ENCODE results near the gene SORCS2.

SORCS2 gene

DNA sequence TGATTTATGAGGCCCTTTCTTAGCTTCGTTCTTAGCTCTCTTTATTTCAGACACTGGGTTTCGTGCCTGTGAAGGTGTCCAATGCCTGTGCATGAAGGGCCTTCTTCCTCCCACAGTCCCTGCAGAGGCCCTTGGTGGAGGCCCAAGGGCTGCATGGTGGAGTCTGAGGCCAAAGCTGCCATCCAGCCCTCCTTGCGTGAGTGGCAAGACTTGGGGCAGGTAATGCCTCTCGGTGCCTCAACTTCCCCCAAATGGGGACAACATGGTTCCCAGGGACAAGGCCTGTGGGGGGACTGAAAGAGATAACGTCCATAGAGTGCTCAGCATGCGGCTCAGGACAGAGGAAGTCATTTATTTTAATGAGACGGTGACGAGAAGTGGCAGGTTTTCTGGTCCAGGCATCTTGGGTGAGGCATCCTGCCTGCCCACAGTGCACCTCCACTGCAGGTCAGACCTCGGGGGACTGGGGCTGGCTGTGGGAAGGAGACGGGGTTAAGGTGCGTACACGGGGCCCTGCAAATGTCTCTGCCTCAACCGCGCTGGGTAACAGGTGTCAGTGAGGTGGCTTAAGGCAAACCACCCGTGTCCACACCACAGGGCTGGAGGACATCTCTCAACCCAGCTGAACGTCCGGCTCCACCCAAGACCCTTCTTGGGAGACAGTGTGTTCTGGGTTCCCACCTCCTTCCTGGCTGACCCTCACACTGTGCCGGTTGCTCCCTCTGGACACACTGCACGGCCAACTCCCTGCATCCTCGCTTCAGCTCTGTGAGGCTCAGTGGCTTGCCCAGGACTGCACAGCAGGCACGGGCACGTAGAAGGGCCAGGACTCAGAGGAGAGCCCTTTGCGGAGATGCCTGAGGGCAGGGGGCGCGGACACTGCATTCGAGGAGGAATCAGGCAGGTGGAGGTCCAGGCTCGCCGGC, 191.9 kb downstream of the SORCS2 start:
- Histone ChIP-seq H3K36me3 (ENCODE audit: insufficient read depth, insufficient read length, low read length) (no peaks in the 10 kb centered on the region), H3K27me3 (ENCODE audit: insufficient read depth, insufficient read length) (no peaks in the 10 kb centered on the region), H3K4me1 (ENCODE audit: insufficient read depth, insufficient read length) (peaks cover 13% of the 10 kb centered on the region), H3K9ac (ENCODE audit: insufficient read length, low read depth) (no peak overlapping the region), H3K9me3 (ENCODE audit: insufficient read depth, low read length) (no peaks in the 10 kb centered on the region), H3K4me3 (ENCODE audit: insufficient read length, low read depth) (no peak overlapping the region)
- no peak for DNase-seq (ENCODE audit: low read depth, low spot score)
- TF ChIP-seq YY1 (IDR thresholded peaks at IDR 0.05; ENCODE audit: insufficient read depth, insufficient read length) (no peak), SUZ12 (IDR thresholded peaks at IDR 0.05; ENCODE audit: extremely low read depth, insufficient read depth, insufficient read length) (no peak), ZNF274 (IDR thresholded peaks at IDR 0.05; ENCODE audit: low read depth, low read length) (no peak)

DNA sequence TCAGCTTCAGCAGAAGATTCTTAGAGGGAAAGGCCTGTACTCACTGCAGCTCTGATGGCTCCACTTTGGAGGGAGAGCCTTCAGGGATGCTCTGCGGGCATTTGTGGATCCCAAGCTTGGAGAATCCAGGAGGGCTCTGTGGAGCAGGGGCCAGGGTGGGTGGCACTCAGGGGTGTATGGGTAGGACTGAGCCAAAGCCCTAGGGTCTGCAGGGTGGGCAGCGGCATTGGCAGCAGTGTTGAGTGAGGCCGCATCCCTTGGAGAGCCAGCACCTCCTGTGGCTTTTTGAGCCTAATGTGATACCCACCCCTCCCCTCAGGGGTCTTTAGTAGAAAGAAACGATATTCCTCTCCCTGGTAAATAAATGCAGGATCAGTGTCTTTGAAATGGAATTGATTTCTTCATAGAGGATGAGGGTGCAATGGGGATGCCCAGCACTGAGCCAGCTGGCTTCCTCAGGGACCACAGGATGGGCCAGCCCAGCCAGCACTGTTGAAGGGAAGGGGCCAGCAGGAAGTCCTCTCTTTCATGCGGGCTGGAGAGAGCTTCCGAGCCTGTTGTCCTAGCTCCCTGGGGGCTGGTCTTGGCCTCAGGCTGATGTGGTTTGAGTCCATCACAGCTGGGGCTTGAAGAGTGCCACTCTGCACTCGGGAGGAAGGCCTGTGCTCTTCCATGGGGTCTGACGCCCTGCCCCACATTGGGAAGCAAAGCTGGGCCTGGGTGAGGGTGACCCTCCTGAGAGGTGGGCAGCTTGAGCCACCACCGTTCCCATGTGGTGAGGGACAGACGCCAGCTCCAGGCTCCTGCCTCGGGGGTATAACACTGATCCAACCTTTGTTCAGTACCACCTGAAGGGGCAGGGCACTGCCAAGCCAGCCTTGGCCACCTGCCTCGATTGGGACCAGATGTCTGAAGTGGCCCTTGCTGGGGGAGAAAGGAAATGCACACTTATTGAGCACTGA, 192.9 kb downstream of the SORCS2 start:
- no peak for DNase-seq (ENCODE audit: low read depth, low spot score)
- no peak for TF ChIP-seq ZNF274 (IDR thresholded peaks at IDR 0.05; ENCODE audit: low read depth, low read length)
- no peak for TF ChIP-seq YY1 (IDR thresholded peaks at IDR 0.05; ENCODE audit: insufficient read depth, insufficient read length)
- TF ChIP-seq SUZ12 (IDR thresholded peaks at IDR 0.05; ENCODE audit: extremely low read depth, insufficient read depth, insufficient read length), result no peak
- Histone ChIP-seq H3K4me3 (ENCODE audit: insufficient read length, low read depth) (no peak overlapping the region), H3K9me3 (ENCODE audit: insufficient read depth, low read length) (no peaks in the 10 kb centered on the region), H3K4me1 (ENCODE audit: insufficient read depth, insufficient read length) (peaks cover 19% of the 10 kb centered on the region), H3K27me3 (ENCODE audit: insufficient read depth, insufficient read length) (no peaks in the 10 kb centered on the region), H3K9ac (ENCODE audit: insufficient read length, low read depth) (no peak overlapping the region), H3K36me3 (ENCODE audit: insufficient read depth, insufficient read length, low read length) (no peaks in the 10 kb centered on the region)

DNA sequence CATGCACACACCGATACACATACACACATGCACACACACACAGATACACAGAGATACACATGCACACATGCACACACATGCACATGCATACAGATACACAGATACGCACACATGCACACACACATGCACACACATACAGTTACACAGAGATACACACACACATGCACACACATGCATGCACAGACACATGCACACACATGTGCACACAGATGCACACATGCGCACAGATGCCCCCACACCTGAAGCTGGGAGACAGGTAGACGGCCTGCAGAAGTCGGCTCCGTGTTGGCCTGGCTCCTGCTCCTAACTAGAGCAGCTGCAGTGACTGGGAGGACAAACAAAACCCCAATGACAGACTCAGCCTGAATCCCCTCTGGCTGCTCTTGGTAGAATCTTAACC, 195.6 kb downstream of the SORCS2 start:
- Histone ChIP-seq H3K36me3 (ENCODE audit: insufficient read depth, insufficient read length, low read length) (no peaks in the 10 kb centered on the region), H3K27me3 (ENCODE audit: insufficient read depth, insufficient read length) (no peaks in the 10 kb centered on the region), H3K9ac (ENCODE audit: insufficient read length, low read depth) (no peak overlapping the region), H3K4me1 (ENCODE audit: insufficient read depth, insufficient read length) (peaks cover 24% of the 10 kb centered on the region), H3K9me3 (ENCODE audit: insufficient read depth, low read length) (no peaks in the 10 kb centered on the region), H3K4me3 (ENCODE audit: insufficient read length, low read depth) (no peak overlapping the region)
- TF ChIP-seq ZNF274 (IDR thresholded peaks at IDR 0.05; ENCODE audit: low read depth, low read length), result no peak
- no peak for TF ChIP-seq YY1 (IDR thresholded peaks at IDR 0.05; ENCODE audit: insufficient read depth, insufficient read length)
- TF ChIP-seq SUZ12 (IDR thresholded peaks at IDR 0.05; ENCODE audit: extremely low read depth, insufficient read depth, insufficient read length), result no peak
- DNase-seq (ENCODE audit: low read depth, low spot score), result no peak

DNA sequence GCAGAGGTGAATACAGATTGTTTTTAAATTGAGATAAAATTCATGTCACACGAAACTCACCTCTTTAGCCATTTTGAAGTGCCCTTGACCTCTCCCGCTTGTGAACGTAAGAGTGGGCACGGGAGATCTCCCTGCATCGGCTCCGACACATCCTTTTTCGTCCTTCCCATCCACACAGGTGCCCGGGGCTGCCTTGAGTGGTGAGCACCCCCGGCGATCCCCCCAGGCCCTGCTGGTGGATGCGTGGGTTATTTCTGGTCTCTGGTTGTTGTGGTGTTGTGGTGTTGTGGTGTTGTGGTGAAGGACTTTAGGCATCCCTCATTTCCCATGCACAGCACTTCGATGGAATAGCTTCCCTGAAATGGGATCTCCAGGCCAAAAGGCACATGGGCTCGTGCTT, 196.3 kb downstream of the SORCS2 start:
- Histone ChIP-seq H3K27me3 (ENCODE audit: insufficient read depth, insufficient read length) (no peaks in the 10 kb centered on the region), H3K4me3 (ENCODE audit: insufficient read length, low read depth) (no peak overlapping the region), H3K9me3 (ENCODE audit: insufficient read depth, low read length) (no peaks in the 10 kb centered on the region), H3K4me1 (ENCODE audit: insufficient read depth, insufficient read length) (peaks cover 27% of the 10 kb centered on the region), H3K36me3 (ENCODE audit: insufficient read depth, insufficient read length, low read length) (no peaks in the 10 kb centered on the region), H3K9ac (ENCODE audit: insufficient read length, low read depth) (no peak overlapping the region)
- TF ChIP-seq YY1 (IDR thresholded peaks at IDR 0.05; ENCODE audit: insufficient read depth, insufficient read length) (no peak), ZNF274 (IDR thresholded peaks at IDR 0.05; ENCODE audit: low read depth, low read length) (no peak), SUZ12 (IDR thresholded peaks at IDR 0.05; ENCODE audit: extremely low read depth, insufficient read depth, insufficient read length) (no peak)
- DNase-seq (ENCODE audit: low read depth, low spot score), result no peak

DNA sequence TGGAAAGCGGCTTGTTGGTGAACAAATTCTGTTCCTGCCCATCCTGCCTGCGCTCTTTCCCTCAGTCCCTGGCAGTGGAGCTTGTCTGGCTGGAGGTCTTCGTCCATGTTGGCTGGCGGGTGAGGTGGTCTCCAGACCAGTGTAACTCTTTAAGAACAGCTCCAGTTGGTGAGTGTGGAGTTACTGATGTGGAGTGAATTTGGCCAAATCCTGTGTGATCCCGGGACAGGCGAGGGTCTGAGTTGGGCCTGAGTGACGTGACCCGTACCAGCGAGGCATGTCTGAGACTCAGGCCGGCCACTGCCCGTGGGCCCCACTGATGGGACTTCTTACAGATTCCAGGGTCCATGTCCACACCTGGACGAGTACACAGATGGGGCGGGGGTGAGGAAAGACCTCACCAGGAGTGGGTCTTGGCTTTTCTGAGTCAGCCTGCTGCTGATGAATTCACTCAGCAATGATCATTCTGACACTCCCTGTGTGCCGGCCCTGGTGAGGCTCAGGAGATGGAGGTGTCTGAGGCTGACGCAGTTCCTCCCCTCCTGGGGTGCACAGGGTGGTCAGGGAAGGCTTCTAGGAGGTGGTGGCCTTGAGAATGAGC, 196.9 kb downstream of the SORCS2 start:
- no peak overlapping the region for H3K9ac ChIP-seq (ENCODE audit: insufficient read length, low read depth)
- H3K4me3 ChIP-seq (ENCODE audit: insufficient read length, low read depth), result no peak overlapping the region
- TF ChIP-seq YY1 (IDR thresholded peaks at IDR 0.05; ENCODE audit: insufficient read depth, insufficient read length) (no peak), ZNF274 (IDR thresholded peaks at IDR 0.05; ENCODE audit: low read depth, low read length) (no peak), SUZ12 (IDR thresholded peaks at IDR 0.05; ENCODE audit: extremely low read depth, insufficient read depth, insufficient read length) (no peak)
- no peak for DNase-seq (ENCODE audit: low read depth, low spot score)
- H3K9me3 ChIP-seq (ENCODE audit: insufficient read depth, low read length), result no peaks in the 10 kb centered on the region
- H3K27me3 ChIP-seq (ENCODE audit: insufficient read depth, insufficient read length), result no peaks in the 10 kb centered on the region
- H3K4me1 ChIP-seq (ENCODE audit: insufficient read depth, insufficient read length), result peaks cover 28% of the 10 kb centered on the region
- H3K36me3 ChIP-seq (ENCODE audit: insufficient read depth, insufficient read length, low read length), result no peaks in the 10 kb centered on the region

DNA sequence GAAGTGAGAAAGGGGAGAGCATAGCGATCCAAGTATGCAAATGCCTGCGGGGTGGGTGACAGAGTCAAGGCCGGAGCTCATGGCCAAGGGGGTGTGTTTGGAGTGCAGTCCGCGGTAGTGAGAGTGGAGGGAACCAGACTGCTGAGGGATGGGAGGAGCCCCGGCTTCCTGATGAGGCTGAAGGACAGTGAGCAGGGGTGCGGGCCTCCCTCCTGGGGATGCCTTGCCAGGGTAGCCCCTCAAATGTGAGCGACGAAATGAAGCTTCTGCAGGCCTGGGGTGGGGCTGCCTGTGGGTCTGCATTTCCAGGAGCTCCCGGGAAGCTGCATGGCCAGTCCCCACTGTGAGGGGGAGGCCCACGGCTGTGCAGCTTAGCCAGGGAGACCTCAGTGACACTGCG, 197.4 kb downstream of the SORCS2 start:
- H3K36me3 ChIP-seq (ENCODE audit: insufficient read depth, insufficient read length, low read length), result no peaks in the 10 kb centered on the region

More for the DNA sequence above, 197.4 kb downstream of the SORCS2 start:
- Histone ChIP-seq H3K9me3 (ENCODE audit: insufficient read depth, low read length) (no peaks in the 10 kb centered on the region), H3K4me3 (ENCODE audit: insufficient read length, low read depth) (no peak overlapping the region), H3K9ac (ENCODE audit: insufficient read length, low read depth) (no peak overlapping the region), H3K27me3 (ENCODE audit: insufficient read depth, insufficient read length) (no peaks in the 10 kb centered on the region), H3K4me1 (ENCODE audit: insufficient read depth, insufficient read length) (peaks cover 29% of the 10 kb centered on the region)
- DNase-seq (ENCODE audit: low read depth, low spot score), result no peak
- TF ChIP-seq YY1 (IDR thresholded peaks at IDR 0.05; ENCODE audit: insufficient read depth, insufficient read length) (no peak), ZNF274 (IDR thresholded peaks at IDR 0.05; ENCODE audit: low read depth, low read length) (no peak), SUZ12 (IDR thresholded peaks at IDR 0.05; ENCODE audit: extremely low read depth, insufficient read depth, insufficient read length) (no peak)
